ENCODE data around the gene SYNJ2.

GRCh38 chr6:158043586-158044524 lies 62.2 kb downstream of the SYNJ2 start:
- TF ChIP-seq CTCF (IDR thresholded peaks at IDR 0.05; ENCODE audit: low read depth, low read length): no peak
- TF ChIP-seq EZH2phosphoT487 (IDR thresholded peaks at IDR 0.05; ENCODE audit: low read depth): no peak
